ENCODE data around the gene CYB5D1. TPM values are rescaled to one million over a fixed set of nuclear protein-coding genes. Genes with fewer than 3 reads are reported as not detected.

CYB5D1 gene
- polyA plus RNA-seq, 1 experiment = 8.1 TPM

- no peaks in the 10 kb centered on the region for H3K9me3 ChIP-seq (ENCODE audit: control insufficient read depth, insufficient read depth, low read length)
- no peak for TF ChIP-seq CTCF (IDR thresholded peaks at IDR 0.05; ENCODE audit: low read depth, low read length)
- H3K27ac ChIP-seq (ENCODE audit: low read depth, low read length) = no peak overlapping the region
- no peak for DNase-seq (ENCODE audit: low read depth, low spot score)
- no peaks in the 10 kb centered on the region for H3K27me3 ChIP-seq (ENCODE audit: control insufficient read depth, insufficient read depth, low read length)
- H3K4me3 ChIP-seq (ENCODE audit: low read depth, low read length) = no peak overlapping the region
- POLR2A ChIA-PET = no interaction called here
- CTCF ChIA-PET = interaction anchor here (0.6 kb wide), 1 partner anchor 47 kb away, joined by 5 read pairs; no protein-coding TSS in a partner anchor
These were observed 51.3 kb downstream of the CYB5D1 start for GRCh38 chr17:7909089-7909488.

GRCh38 chr17:7910281-7910680, 52.5 kb downstream of the CYB5D1 start:
- ChIA-PET CTCF (interaction anchor here (0.9 to 4.2 kb wide), 3 partner anchors 77 to 131 kb away, joined by 3 to 38 read pairs (median 8); no protein-coding TSS in a partner anchor), POLR2A (interaction anchor here (0.6 kb wide), 1 partner anchor 507 kb away, joined by 3 read pairs; the partner anchor contains the start of gene TMEM256)
- Histone ChIP-seq H3K4me3 (ENCODE audit: low read depth, low read length) (no peak overlapping the region), H3K27me3 (ENCODE audit: control insufficient read depth, insufficient read depth, low read length) (no peaks in the 10 kb centered on the region), H3K27ac (ENCODE audit: low read depth, low read length) (no peak overlapping the region), H3K9me3 (ENCODE audit: control insufficient read depth, insufficient read depth, low read length) (no peaks in the 10 kb centered on the region)
- no peak for TF ChIP-seq CTCF (IDR thresholded peaks at IDR 0.05; ENCODE audit: low read depth, low read length)
- no peak for DNase-seq (ENCODE audit: low read depth, low spot score)

- no peaks in the 10 kb centered on the region for H3K27me3 ChIP-seq (ENCODE audit: control insufficient read depth, insufficient read depth, low read length)
- POLR2A ChIA-PET = interaction anchor here (0.6 kb wide), 1 partner anchor 507 kb away, joined by 3 read pairs; the partner anchor contains the start of gene TMEM256
- CTCF ChIA-PET = interaction anchor here (0.9 to 4.2 kb wide), 3 partner anchors 76 to 130 kb away, joined by 3 to 38 read pairs (median 8); no protein-coding TSS in a partner anchor
- TF ChIP-seq CTCF (IDR thresholded peaks at IDR 0.05; ENCODE audit: low read depth, low read length) = no peak
- no peak overlapping the region for H3K27ac ChIP-seq (ENCODE audit: low read depth, low read length)
- no peaks in the 10 kb centered on the region for H3K9me3 ChIP-seq (ENCODE audit: control insufficient read depth, insufficient read depth, low read length)
- no peak for DNase-seq (ENCODE audit: low read depth, low spot score)
- H3K4me3 ChIP-seq (ENCODE audit: low read depth, low read length) = no peak overlapping the region
These were observed 52.9 kb downstream of the CYB5D1 start for GRCh38 chr17:7910711-7911110.

- H3K27me3 ChIP-seq (ENCODE audit: control insufficient read depth, insufficient read depth, low read length) = no peaks in the 10 kb centered on the region
- POLR2A ChIA-PET = no interaction called here
- H3K4me3 ChIP-seq (ENCODE audit: low read depth, low read length) = no peak overlapping the region
- H3K9me3 ChIP-seq (ENCODE audit: control insufficient read depth, insufficient read depth, low read length) = peaks cover 2% of the 10 kb centered on the region; the same call in 1 of the 2 replicates
- no peak overlapping the region for H3K27ac ChIP-seq (ENCODE audit: low read depth, low read length)
- TF ChIP-seq CTCF (IDR thresholded peaks at IDR 0.05; ENCODE audit: low read depth, low read length) = no peak
- DNase-seq (ENCODE audit: low read depth, low spot score) = no peak
- CTCF ChIA-PET = interaction anchor here (0.7 to 4.2 kb wide), 4 partner anchors 33 to 131 kb away, joined by 3 to 46 read pairs (median 31); no protein-coding TSS in a partner anchor
These were observed 53.3 kb downstream of the CYB5D1 start for GRCh38 chr17:7911116-7911515.

Small RNA genes lying within 50 kb of the gene (small RNA-seq; reads per million reads assigned to genes)
- 1.6 reads per million for gene SCARNA21 (ENCODE audit: insufficient read length, low read depth)

Other genes with a start within 250 kb of the CYB5D1 start
- gene FXR2, start 243.1 kb upstream of the CYB5D1 start, polyA plus RNA-seq (2011; rRNA removed) = 24.6 and 29.4 TPM in 2 replicates
- 54.1 and 61.5 TPM in 2 replicates for gene SAT2, start 230.2 kb upstream of the CYB5D1 start, polyA plus RNA-seq (2011; rRNA removed)
- 0.35 and 0.50 TPM in 2 replicates for gene SHBG, start 227.9 kb upstream of the CYB5D1 start, polyA plus RNA-seq (2011; rRNA removed)
- gene ATP1B2, start 207.1 kb upstream of the CYB5D1 start, polyA plus RNA-seq (2011; rRNA removed) = 0.05 and 0.11 TPM in 2 replicates
- 40.7 and 48.9 TPM in 2 replicates for gene TP53, start 170.5 kb upstream of the CYB5D1 start, polyA plus RNA-seq (2011; rRNA removed)
- 4.1 and 4.5 TPM in 2 replicates for gene WRAP53, start 169.5 kb upstream of the CYB5D1 start, polyA plus RNA-seq (2011; rRNA removed)
- 7.2 and 7.7 TPM in 2 replicates for gene EFNB3, start 152.8 kb upstream of the CYB5D1 start, polyA plus RNA-seq (2011; rRNA removed)
- 0.04 and 0.06 TPM in 2 replicates for gene DNAH2, start 140.3 kb upstream of the CYB5D1 start, polyA plus RNA-seq (2011; rRNA removed)
- 2.0 and 2.4 TPM in 2 replicates for gene KDM6B, start 23.8 kb upstream of the CYB5D1 start, polyA plus RNA-seq (2011; rRNA removed)
- gene TMEM88, start 2.9 kb upstream of the CYB5D1 start, polyA plus RNA-seq (2011; rRNA removed) = 0.29 and 0.45 TPM in 2 replicates
- gene NAA38, start 444 bp upstream of the CYB5D1 start, polyA plus RNA-seq (2011; rRNA removed) = 49.3 and 59.0 TPM in 2 replicates
- 50.0 and 68.6 TPM in 2 replicates for gene CHD3, start 30.8 kb downstream of the CYB5D1 start, polyA plus RNA-seq (2011; rRNA removed)
- 1.3 and 1.4 TPM in 2 replicates for gene RNF227, start 58.3 kb downstream of the CYB5D1 start, polyA plus RNA-seq (2011; rRNA removed)
- 2.2 and 3.1 TPM in 2 replicates for gene KCNAB3, start 71.9 kb downstream of the CYB5D1 start, polyA plus RNA-seq (2011; rRNA removed)
- 202 and 227 TPM in 2 replicates for gene TRAPPC1, start 73.9 kb downstream of the CYB5D1 start, polyA plus RNA-seq (2011; rRNA removed)
- 11.3 and 12.9 TPM in 2 replicates for gene CNTROB, start 74.2 kb downstream of the CYB5D1 start, polyA plus RNA-seq (2011; rRNA removed)
- not detected in 2 replicates for gene GUCY2D, start 144.6 kb downstream of the CYB5D1 start, polyA plus RNA-seq (2011; rRNA removed)
- not detected in 2 replicates for gene ALOX15B, start 181.1 kb downstream of the CYB5D1 start, polyA plus RNA-seq (2011; rRNA removed)
- not detected in 2 replicates for gene ALOX12B, start 229.7 kb downstream of the CYB5D1 start, polyA plus RNA-seq (2011; rRNA removed)

Measured in AG04450 (cell line).